HepG2 (cell line): ENCODE data around the gene NCOR2.

Source experiments
- CAMTA2 ChIP-seq: sonication (generic); formaldehyde crosslinking; IDR thresholded peaks from 2 replicates; pipeline ENCODE4 v1.4.0; 2020; ENCODE audit warnings: mild to moderate bottlenecking, missing genetic modification reagents, borderline replicate concordance
- CC2D1A ChIP-seq: sonication (generic); formaldehyde crosslinking; IDR thresholded peaks from 2 replicates; pipeline ENCODE4 v1.8.1; 2023; ENCODE audit warnings: mild to moderate bottlenecking, missing genetic modification reagents
- HDAC6 ChIP-seq: fragments of 200-600 bp; sonication (generic); IDR thresholded peaks from 2 replicates; pipeline ENCODE4 v1.7.0; 2017; ENCODE audit warnings: mild to moderate bottlenecking, antibody characterized with exemption, low read length, low read depth
- MAFK ChIP-seq, 2 experiments: IDR thresholded peaks in 1 of 2; conservative IDR thresholded peaks in 1 of 2; 2 replicates each; pipeline ENCODE4 v1.6.1; 2011; ENCODE audit warnings: improper control_type of control experiment in 2 of 2, low read length in 2 of 2
- NFE2L1 ChIP-seq: sonication (generic); formaldehyde crosslinking; IDR thresholded peaks from 2 replicates; pipeline ENCODE4 v1.4.0; 2020; ENCODE audit warnings: missing genetic modification reagents, mild to moderate bottlenecking, borderline replicate concordance
- NFIC ChIP-seq: IDR thresholded peaks from 2 replicates; pipeline ENCODE4 v1.6.1; 2012; ENCODE audit warnings: mild to moderate bottlenecking, low read length, inconsistent platforms
- PBX3 ChIP-seq: sonication (generic); formaldehyde crosslinking; IDR thresholded peaks from 2 replicates; pipeline ENCODE4 v1.8.1; 2023; ENCODE audit warnings: missing genetic modification reagents, inconsistent platforms, borderline replicate concordance
- SAFB2 ChIP-seq: sonication (generic); formaldehyde crosslinking; IDR thresholded peaks from 2 replicates; pipeline ENCODE4 v1.5.1; 2020; ENCODE audit warnings: missing genetic modification reagents, low read depth, mild to moderate bottlenecking, borderline replicate concordance
- ZKSCAN8 ChIP-seq: IDR thresholded peaks from 2 replicates; pipeline ENCODE4 v1.6.1; 2016; ENCODE audit warnings: borderline replicate concordance, missing genetic modification reagents, missing compliant biosample characterization
- ZNF274 ChIP-seq: sonication (generic); formaldehyde crosslinking; IDR thresholded peaks from 2 replicates; pipeline ENCODE4 v1.5.1; 2020; ENCODE audit warnings: mild to moderate bottlenecking, missing genetic modification reagents
- TF ChIP-seq, protein P1 (sequence below): sonication (generic); formaldehyde crosslinking; conservative IDR thresholded peaks from 2 replicates; pipeline ENCODE4 v1.4.0; 2020; ENCODE audit warnings: missing genetic modification reagents
- TF ChIP-seq, protein P2 (sequence below): IDR thresholded peaks from 2 replicates; pipeline ENCODE4 v1.6.1; 2012; ENCODE audit warnings: inconsistent platforms

- TF ChIP-seq, protein P1, sequence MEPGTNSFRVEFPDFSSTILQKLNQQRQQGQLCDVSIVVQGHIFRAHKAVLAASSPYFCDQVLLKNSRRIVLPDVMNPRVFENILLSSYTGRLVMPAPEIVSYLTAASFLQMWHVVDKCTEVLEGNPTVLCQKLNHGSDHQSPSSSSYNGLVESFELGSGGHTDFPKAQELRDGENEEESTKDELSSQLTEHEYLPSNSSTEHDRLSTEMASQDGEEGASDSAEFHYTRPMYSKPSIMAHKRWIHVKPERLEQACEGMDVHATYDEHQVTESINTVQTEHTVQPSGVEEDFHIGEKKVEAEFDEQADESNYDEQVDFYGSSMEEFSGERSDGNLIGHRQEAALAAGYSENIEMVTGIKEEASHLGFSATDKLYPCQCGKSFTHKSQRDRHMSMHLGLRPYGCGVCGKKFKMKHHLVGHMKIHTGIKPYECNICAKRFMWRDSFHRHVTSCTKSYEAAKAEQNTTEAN (CRISPR knock-in tag), result no peak
- TF ChIP-seq, protein P2, sequence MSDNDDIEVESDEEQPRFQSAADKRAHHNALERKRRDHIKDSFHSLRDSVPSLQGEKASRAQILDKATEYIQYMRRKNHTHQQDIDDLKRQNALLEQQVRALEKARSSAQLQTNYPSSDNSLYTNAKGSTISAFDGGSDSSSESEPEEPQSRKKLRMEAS, result no peak
- no peak for TF ChIP-seq CC2D1A (CRISPR knock-in tag)
- TF ChIP-seq NFE2L1, result no peak
- no peak for TF ChIP-seq ZNF274 (CRISPR knock-in tag)
- no peak for TF ChIP-seq CAMTA2 (CRISPR knock-in tag)
- TF ChIP-seq SAFB2 (CRISPR knock-in tag), result no peak
- TF ChIP-seq PBX3 (CRISPR knock-in tag), result no peak
- no peak for TF ChIP-seq MAFK (conservative IDR thresholded peaks at IDR 0.05 in 1 of 2, IDR thresholded peaks at IDR 0.05 in 1 of 2; ENCODE audit: low read length in 2 of 2)
- TF ChIP-seq NFIC, result no peak
- no peak for TF ChIP-seq ZKSCAN8
- no peak for TF ChIP-seq HDAC6
Observed at GRCh38 chr12:124524231-124524925, 43.0 kb downstream of the NCOR2 start.
